GM18520 (cell line): ENCODE results near the gene TTC21A.
A peak's percentile ranks its signal among the peaks of the same experiment; 100 is the strongest.

ENCODE experiments used
- ATAC-seq: cut with Tn5 transposase; IDR thresholded peaks from one replicate; pipeline ENCODE4 v1.9.1; 2021; ENCODE audit not compliant: unreplicated experiment

TTC21A gene

DNA sequence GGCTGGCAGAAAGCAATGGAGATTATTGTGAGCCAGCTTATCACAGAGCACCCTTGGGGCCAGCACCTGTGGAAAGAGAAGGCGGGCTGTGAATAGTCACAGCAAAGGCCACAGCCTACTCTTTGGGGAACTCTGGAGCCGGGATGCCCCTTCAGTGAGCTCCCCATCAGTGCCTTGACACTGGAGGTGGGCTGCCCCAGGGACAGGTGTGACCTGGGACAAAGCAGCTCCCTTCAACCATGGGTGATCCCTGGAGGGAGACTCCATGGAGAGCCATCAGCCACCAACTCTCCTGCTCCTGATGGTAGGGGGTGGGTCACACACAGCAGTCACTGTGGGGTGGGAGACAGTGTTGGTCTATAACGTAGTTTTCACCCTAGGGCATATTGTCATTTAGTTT, 5.8 kb downstream of the TTC21A start:
- no peak for ATAC-seq

DNA sequence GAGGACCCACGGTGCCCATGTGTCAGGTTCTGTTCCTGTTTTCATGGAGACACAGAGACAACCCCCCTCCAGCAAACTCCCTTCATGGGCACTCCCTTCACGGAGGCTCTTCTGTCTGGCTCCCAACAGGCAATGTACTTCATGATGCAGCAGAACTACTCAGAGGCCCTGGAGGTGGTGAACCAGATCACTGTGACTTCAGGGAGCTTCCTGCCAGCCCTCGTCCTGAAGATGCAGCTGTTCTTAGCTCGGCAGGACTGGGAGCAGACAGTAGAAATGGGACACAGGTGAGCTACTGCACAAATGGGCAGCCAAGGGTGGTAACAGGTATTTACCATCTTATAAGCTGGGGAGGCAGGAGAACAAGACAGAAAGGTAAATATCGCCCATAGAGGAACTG, 7.0 kb downstream of the TTC21A start:
- no peak for ATAC-seq

DNA sequence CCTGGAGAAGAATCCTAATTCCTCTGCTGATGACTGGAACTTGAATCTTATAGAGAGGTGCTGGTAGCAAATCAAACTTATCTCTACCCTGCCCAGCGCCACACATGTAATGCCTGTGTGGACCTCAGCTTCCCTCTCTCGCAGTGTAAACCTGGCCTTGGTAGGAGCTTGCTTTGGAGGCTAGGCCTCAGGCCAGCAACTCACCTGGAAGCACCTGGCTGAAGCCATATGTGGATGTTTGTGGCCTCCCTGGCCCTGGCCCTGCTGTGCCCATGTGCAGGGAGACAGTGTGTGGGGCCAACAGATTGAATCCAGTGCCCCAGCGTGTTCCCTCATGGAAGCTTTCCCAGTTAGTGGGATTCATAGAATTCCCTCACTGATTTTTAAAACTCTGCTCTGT, 8.4 kb downstream of the TTC21A start:
- no peak for ATAC-seq

DNA sequence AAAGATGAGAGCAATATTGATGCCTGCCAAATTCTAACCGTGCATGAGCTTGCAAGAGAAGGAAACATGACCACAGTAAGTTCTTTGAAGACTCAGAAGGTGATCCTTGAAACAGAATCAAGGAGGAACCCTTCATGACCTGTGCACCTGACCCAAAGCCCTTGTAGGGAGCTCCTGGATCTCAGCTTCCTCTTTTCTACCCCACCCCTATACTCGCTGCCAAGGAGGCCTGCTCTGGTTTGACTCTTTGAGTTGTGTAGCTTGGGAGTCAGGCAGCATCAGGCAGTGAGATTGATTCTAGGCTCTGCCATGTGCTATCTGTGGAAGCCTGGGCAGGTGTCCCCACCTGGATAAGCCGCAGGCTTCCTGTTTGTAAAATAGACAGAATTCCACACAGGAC, 10.6 kb downstream of the TTC21A start:
- no peak for ATAC-seq

DNA sequence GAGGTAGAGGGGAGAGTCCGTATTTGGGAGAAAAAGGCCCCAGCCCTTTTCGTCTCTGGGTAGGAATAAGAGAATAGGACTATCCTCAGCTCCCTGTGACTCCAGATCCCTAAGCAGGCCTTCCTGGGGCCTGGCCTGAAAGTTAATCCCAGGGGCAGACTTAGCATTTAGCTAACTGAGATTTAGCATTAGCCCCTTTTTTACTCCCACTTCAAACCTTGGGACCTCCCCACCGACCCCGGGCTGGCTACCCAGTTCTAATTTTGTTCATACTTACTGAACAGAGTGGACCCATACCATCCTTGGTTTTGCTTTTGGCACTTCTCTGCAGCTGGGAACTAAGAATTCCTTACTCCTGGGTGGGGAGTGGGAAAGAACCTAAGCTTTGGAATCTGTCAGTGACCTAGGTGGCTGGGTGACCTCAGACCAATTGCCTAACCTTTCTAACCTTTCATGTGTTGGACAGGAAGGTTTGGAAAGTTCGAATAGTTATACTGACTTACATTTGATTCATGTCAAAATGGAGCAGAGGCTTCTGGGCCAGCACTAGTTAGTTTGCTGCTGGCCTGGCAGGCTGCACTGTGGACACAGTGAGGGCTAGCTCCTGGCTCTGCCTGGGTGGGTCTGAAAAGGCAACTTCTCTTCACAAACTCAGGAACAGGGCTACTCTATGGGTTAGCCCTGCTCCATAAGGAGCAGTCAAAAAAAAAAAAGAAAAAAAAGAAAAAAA, 11.6 kb downstream of the TTC21A start:
- no peak for ATAC-seq

DNA sequence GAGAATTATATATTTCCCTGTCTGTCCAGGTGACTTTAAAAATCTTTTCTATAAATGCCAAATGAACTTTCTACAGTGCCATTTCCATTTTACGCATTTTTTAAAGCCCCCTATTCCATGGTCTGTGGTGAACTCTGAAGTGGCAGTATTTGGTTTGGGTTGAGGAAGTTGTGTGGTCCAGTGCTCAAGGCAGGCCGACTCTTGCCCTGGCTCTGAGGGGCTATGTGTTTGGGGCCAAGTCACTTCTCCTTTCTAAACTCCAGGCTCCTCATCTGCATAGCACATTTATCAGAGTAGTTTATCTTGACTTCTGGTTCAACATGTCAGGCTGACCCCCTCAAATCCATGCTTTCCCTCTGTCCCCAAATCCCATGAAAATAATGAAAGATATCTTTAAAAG, 14.1 kb downstream of the TTC21A start:
- no peak for ATAC-seq

DNA sequence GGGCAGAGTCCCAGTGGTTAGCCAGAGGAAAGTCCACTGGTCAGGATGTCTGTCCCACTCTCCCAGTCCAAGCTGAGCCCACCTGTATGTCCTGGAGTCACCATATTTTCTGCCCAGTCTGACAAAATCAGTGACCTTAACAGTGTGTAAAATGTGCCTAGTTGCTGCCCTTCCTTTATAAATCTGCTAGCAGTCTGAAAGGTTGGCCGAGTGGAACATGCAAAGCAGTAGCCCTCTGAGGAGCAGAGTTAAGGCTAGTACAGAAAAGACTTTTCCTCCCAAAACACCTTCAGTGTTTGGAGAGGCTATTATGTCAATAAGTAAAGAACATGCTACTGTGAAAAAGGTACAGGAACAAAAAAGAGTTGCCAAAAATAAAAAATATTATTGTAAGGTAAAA, 15.3 kb downstream of the TTC21A start:
- ATAC-seq = peak; percentile 50

DNA sequence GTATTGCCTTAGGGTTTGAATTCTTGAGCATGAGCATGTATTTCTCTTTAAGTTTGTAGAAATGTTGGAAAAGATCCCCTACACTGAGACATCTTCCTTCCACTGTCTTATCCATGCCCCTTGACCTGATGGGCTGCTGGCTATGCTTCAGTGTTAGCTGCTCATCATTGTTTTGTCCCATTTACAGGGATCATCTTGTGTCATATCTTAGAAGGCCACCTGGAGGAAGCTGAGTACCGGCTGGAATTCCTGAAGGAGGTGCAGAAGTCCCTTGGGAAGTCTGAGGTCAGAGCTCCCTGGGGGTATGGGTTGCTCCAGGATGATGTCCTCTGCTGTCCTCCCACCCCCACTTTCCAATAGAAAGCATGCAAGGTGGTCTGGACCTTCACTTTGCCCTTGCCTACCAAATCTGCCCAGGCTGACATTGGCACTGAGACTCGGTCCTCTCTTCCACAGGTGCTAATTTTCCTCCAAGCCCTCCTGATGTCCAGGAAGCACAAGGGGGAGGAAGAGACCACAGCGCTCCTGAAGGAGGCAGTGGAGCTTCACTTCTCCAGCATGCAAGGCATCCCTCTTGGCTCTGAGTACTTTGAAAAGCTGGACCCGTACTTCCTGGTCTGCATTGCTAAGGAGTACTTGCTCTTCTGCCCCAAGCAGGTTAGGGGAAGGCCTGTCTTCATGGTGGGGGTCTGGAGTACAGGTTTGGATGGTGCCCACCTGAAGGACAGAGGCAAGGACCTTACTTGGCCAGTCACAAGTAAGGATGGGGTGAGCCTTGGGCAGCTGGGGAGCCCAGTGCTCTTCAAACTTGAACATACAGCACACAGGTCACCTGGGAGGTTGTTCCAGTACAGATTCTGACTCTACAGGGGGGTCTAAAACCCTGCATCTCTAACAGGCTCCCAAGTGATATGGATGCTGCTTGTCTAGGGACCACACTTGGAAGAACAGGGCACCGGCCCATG, 17.7 kb downstream of the TTC21A start:
- ATAC-seq = no peak

DNA sequence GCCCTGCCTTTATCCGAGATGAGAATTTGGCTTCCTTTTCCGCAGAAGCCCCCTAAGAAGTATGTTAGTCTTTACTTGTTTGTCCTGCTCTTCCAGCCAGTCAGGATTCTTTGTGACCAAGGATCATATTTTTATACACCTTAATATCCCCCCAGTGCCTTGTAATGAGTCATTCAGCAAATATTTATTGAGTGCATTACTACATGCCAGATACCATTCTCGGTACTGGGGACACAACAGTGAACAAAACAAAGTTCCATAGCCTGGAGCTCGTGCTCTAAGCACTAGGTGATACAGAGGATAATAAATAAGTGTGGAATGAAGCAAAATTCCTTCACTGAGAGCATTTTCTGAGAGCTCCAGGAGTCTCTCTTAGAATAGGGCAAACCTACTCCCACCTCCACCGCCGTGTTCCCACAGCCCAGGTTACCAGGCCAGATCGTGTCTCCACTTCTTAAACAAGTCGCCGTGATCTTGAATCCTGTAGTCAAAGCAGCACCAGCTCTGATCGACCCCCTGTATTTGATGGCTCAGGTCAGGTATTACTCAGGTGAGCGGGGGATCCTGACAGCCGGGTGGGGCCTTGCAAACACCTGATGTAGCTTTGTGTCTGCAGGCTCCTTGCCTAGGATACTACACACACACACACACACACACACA, 18.5 kb downstream of the TTC21A start:
- no peak for ATAC-seq

DNA sequence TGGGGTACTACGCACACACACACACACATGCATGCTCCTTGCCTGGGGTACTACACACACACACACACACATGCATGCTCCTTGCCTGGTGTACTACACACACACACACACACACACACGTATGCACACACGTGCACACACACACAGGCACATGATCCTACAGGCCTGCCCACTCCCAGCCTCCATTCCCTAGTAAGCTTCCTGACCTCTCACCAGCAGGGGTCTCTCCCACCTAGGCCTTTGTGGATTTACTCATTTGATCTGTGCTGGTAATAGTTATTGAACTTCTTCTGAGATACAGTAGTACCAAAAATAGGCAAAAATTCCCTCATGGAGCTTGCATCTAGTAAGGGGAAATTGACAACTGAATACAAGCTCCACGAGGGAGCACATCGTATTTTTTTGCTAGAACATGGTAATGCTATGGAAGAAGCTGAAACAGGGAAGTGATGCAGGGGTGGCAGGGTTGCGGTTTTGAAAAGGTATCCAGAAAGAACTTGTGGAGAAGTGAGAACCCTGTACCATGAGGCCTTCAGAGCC, 19.1 kb downstream of the TTC21A start:
- ATAC-seq = no peak

DNA sequence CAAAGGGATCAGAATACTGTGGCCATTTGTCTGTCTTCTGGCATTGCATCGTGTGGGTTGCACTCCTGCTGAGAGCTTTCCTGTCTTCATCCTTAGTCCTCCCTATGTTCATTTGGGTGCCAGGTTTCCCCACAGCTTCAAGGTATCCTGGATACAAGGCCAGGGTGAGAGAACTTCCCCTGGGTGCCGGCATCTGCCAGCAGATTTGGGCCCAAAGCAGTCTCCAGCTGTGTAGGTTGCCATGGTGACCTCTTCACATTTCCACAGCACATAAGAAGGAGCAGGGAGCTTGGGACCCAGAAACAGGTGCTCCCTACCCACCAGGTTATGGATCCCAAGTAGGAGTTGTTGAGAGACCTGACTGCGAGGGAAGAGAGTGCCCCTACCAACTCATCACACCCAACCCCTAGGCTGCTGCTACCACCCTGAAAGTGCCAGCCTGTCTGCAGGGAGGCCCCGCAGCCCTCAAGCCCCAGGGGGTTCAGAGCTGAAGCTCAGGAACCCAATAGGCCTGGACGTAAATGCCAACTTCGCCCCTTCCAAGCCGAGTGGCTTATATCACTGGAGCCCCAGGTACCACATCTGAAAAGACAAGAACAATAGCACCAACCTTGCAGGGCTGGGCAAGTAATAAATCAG, 19.9 kb downstream of the TTC21A start:
- no peak for ATAC-seq

DNA sequence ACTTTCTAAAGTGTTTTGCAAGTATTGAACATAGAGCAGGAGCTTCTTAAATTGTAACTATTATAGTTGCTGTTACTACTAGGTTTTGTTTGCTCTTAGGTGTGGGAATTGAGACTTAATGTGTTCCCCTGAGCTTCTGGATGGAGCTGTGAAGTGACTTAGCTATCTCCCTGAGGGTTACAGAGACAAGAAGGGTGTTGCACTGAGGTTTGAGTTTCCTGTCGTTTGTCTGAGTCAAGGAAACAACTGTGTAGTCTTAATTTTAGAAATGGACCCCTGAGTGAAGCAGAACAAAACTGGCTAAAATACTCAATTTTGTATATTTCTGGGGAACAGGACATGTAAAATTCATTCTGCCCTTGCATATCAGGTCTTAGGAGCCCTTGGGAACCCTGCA, 20.4 kb downstream of the TTC21A start:
- ATAC-seq = no peak

DNA sequence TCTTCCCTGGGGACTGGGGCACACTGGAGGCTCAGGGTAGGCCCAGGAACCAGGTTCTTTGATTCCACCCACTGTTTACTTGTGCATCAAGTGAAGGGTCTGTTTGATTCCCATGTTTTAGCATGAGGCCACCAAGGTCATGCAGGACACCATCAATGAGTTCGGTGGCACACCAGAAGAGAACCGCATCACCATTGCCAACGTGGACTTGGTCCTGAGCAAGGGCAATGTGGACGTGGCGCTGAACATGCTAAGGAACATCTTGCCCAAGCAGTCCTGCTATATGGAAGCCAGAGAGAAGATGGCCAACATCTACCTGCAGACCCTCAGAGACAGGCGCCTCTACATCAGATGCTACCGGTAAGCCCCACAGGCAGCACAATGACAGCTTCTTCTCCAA, 21.5 kb downstream of the TTC21A start:
- no peak for ATAC-seq

DNA sequence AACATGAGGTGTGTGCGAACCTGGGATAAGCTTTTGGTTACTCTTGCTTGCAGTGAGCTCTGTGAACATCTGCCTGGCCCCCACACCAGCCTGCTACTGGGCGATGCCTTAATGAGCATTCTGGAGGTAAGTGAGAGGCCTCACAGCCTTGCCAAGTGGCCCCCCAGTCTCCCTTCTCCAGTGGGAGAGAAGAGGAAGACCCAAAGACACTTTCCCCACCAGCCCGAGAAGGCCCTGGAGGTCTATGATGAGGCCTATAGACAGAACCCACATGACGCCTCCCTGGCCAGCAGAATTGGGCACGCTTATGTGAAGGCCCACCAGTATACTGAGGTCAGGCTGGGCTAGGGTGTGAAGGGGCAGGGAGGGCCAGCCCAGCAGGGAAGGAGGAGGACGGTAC, 22.5 kb downstream of the TTC21A start:
- ATAC-seq = no peak

DNA sequence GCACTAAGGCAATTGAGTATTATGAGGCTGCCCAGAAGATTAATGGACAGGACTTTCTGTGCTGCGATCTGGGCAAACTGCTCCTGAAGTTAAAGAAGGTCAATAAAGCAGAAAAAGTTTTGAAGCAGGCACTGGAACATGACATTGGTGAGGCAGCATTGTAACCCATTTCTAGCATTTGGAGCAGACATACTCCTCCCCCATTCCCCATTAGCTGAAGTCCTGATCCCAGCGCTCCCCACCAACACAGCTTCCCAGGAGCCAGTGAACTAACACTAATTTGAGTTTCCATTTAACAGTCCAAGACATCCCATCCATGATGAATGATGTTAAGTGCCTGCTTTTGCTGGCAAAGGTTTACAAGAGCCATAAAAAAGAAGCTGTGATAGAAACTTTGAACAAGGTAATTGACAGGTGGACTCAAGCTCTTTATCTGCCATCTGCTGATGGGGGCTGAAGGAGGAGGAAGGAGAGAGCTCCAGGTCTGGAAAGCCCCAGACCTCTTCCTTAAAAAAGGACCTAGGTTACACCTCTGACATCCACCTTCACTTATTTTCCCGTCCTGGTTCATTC, 23.3 kb downstream of the TTC21A start:
- ATAC-seq = no peak

DNA sequence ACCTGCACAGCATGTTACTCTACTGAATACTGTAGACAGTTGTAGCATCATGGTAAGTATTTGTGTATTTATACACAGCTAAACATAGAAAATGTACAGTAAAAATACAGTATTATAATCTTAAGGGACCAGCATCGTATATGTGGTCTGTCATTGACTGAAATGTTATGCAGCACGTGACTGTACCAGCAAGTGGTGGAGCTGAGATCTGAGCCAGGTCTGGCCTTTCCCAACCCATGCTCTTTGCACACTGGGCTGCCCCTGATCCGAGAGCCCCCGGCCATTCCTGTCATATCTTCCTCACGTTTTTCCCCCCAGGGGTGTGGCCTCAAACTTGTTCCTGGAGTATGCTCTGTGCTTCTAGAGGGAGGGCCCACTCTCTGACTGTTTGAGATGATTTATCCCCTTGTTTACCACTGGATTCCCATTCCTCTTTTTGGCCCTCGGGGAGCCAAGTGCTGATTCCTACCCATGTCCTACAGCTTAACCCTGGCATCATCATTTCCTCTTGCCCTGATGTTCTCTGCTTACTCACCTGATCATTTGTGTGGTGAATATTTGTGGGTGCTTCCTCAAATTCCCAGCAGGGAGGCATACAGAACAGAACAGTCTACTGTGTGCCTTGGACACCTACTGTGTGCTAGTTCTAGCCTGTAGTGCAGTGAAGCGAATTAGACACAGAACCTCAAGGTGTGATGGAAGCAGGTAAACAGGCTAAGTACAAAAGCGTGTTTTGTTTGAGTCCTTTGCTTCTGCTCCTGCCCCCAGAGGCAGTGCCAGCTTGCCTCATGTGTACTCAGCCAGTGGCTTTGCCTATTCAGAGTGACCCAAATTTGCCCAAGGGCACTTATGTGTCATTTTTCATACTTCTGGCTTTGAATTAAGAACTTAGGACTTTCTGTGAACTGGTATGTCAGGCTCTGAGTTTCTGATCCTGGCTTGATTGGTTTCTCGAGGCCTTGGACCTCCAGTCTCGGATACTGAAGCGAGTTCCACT, 24.9 kb downstream of the TTC21A start:
- no peak for ATAC-seq

DNA sequence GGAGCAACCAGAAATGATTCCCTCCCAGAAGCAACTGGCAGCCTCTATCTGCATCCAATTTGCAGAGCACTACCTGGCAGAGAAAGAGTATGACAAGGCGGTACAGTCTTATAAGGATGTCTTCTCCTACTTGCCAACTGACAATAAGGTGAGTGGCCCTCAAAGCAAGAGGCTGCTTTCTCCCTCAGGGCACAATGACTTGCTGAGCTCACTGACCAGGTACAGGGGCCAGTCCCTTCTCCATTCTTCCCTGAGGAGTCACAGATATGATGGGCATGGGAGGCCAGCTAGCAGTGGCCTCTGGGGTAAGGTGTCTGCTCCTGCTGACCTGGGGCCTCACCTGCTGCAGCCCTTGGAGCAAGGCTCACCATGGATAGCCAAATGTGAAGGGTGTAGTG, 25.6 kb downstream of the TTC21A start:
- no peak for ATAC-seq

DNA sequence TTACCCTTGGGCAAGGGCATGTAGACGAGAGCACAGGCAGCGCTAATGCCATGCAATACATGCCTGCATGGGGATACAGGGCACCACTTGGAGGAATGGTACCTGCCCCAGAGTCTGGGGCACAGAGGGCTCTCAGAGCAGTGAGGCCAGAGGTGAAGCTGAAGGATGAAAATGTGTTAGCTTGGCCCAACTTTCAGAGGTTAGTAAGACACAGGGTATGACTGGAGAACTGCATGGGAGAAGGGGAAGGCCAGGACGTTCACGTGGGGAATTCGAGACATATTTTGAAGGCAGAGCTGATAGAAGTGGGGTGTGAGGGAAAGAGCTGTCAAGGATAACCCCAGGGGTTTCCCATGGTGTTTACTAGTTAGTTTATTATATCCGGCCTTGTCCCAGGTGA, 26.3 kb downstream of the TTC21A start:
- no peak for ATAC-seq

DNA sequence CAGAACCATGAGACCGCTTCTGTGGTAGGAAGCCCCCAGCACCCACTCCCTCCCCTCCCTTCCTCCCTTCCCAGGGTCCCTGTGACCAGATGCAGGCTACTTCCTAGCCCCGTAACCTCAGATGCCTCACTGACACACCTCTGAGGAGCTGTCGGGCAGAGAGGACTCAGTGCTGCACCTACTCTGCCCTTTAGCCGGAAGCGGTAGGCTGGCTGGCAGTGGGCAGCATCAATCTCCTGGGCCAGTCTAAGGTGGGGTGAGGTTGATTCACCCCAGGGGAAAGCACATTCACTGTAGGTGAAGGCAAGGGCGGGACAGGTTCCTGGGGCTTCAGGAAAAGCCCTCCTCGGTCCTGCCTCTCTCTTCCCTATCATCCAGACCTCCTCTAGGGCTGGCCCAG, 26.8 kb downstream of the TTC21A start:
- no peak for ATAC-seq
